Esophagus muscularis mucosa (tissue), 4 donors: ENCODE results near the gene ANGPTL8. TPM values are rescaled to one million over a fixed set of nuclear protein-coding genes. Genes with fewer than 3 reads are reported as not detected.
A peak's percentile ranks its signal among the peaks of the same experiment; 100 is the strongest.

ENCODE experiments used
- DNase-seq: peaks from one replicate; pipeline ENCODE4 v3.0.0-alpha.2; 2017; ENCODE audit errors: extremely low spot score
- H3K27ac ChIP-seq, 4 donors: fragments of 200-600 bp; sonication (generic); replicated peaks in 1 of 4; 1 replicate in 3 of 4; 2 replicates in 1 of 4; pipeline ENCODE4 v1.5.1; 2016 to 2019; ENCODE audit warnings: mild to moderate bottlenecking in 1 of 4
- H3K27me3 ChIP-seq, 4 donors: fragments of 200-600 bp; sonication (generic); one replicate each; pipeline versions ENCODE4 v1.5.1 to v1.6.0; 2016 to 2019
- H3K36me3 ChIP-seq, 4 donors: fragments of 200-600 bp; sonication (generic); one replicate each; pipeline ENCODE4 v1.5.1; 2016 to 2019
- H3K4me1 ChIP-seq, 4 donors: fragments of 200-600 bp; sonication (generic); one replicate each; pipeline ENCODE4 v1.5.1; 2016 to 2019
- H3K4me3 ChIP-seq, 4 donors: fragments of 200-600 bp; sonication (generic); 1 replicate in 2 of 4; 2 replicates in 2 of 4; pipeline ENCODE4 v1.5.1; 2016 to 2019; ENCODE audit warnings: mild to moderate bottlenecking in 4 of 4, moderate library complexity in 1 of 4
- H3K9me3 ChIP-seq, 4 donors: fragments of 200-600 bp; sonication (generic); 1 replicate in 3 of 4; 2 replicates in 1 of 4; pipeline ENCODE4 v1.5.1; 2016 to 2019
- EP300 ChIP-seq: sonication (generic); formaldehyde crosslinking; IDR thresholded peaks from one replicate; pipeline ENCODE4 v1.6.1; 2017; ENCODE audit warnings: antibody characterized with exemption
- POLR2A ChIP-seq: fragments of 450-650 bp; IDR thresholded peaks from one replicate; pipeline ENCODE4 v1.6.1; 2017; ENCODE audit warnings: antibody characterized with exemption, moderate library complexity, mild to moderate bottlenecking, low read depth
- POLR2AphosphoS5 ChIP-seq, 2 donors: sonication (generic); formaldehyde crosslinking; IDR thresholded peaks; one replicate each; pipeline ENCODE4 v1.6.1; 2017; ENCODE audit warnings: antibody characterized with exemption in 2 of 2
- WGBS: methylation state at CpG from one replicate; pipeline ENCODE4 v1.1.5; 2018; 5-methylcytosine and 5-hydroxymethylcytosine counted together
- intact Hi-C: fragments of 100-400 bp; cut with DNase I; formaldehyde crosslinking; loops from one replicate; pipeline ENCODE4 v1.15.1; 2023
- total RNA-seq, 4 donors: library from RNA; depleted of rRNA; stranded (reverse); fragments of >200 nt; gene quantifications; one replicate each; pipeline versions ENCODE4 v1.1.0 to v1.2.1, GENCODE V29; 2016
- TF ChIP-seq, protein P1 (sequence below), 3 experiments: fragments of 200-600 bp in 2 of 3; fragments of 450-650 bp in 1 of 3; sonication (generic) in 2 of 3; IDR thresholded peaks; one replicate each; pipeline ENCODE4 v1.5.1; 2017 to 2019; ENCODE audit warnings: antibody characterized with exemption in 3 of 3, mild to moderate bottlenecking in 2 of 3, moderate library complexity in 1 of 3

ANGPTL8 gene
- total RNA-seq, 4 donors from 2014 or later = 2.0 TPM; not detected in 3

DNA sequence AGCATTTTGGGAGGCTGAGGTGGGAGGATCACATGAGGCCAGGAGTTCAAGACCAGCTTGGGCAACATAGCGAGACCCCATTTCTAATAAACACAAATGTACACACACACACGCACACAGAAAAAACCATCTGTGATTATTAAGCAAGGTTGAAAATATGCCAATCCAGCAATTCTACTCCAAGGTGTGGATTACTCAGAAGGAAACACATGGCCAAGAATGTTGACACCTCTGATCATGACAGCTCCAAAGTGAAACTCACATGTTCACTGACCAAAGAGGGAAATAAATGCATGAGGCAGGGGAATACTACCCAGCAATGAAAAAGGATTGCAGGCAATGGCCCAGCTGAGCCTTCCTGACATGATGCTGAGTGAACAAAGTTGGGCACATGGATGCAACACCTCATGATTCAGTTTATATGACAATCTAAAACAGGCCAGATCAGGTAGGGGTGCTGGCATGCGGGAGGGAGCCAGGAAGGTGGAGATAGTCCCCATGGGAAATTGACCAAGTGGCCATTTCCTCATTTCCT is 18.5 kb downstream of the ANGPTL8 start:
- 82% methylated on average over 3 of the region's 3 CpGs for WGBS
- H3K9me3 ChIP-seq = no peaks in the 10 kb centered on the region

GRCh38 chr19:11260996-11261395 is 21.6 kb downstream of the ANGPTL8 start:
- H3K27ac ChIP-seq = peak overlapping the region; percentile 87 to 90 (median 88)

More for the DNA sequence above, 18.5 kb downstream of the ANGPTL8 start:
- no peak overlapping the region for H3K27ac ChIP-seq
- TF ChIP-seq POLR2AphosphoS5 (IDR thresholded peaks at IDR 0.05) (no peak), EP300 (no peak), POLR2A (no peak)
- TF ChIP-seq, protein P1, sequence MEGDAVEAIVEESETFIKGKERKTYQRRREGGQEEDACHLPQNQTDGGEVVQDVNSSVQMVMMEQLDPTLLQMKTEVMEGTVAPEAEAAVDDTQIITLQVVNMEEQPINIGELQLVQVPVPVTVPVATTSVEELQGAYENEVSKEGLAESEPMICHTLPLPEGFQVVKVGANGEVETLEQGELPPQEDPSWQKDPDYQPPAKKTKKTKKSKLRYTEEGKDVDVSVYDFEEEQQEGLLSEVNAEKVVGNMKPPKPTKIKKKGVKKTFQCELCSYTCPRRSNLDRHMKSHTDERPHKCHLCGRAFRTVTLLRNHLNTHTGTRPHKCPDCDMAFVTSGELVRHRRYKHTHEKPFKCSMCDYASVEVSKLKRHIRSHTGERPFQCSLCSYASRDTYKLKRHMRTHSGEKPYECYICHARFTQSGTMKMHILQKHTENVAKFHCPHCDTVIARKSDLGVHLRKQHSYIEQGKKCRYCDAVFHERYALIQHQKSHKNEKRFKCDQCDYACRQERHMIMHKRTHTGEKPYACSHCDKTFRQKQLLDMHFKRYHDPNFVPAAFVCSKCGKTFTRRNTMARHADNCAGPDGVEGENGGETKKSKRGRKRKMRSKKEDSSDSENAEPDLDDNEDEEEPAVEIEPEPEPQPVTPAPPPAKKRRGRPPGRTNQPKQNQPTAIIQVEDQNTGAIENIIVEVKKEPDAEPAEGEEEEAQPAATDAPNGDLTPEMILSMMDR (IDR thresholded peaks at IDR 0.05) = no peak
- intact Hi-C loops = no loop called here
- no peak overlapping the region for H3K4me3 ChIP-seq
- H3K27me3 ChIP-seq = no peaks in the 10 kb centered on the region
- DNase-seq = no peak
- peaks cover 0 to 3% (median 0%) of the 10 kb centered on the region in 4 donors for H3K36me3 ChIP-seq
- peaks cover 25 to 43% (median 38%) of the 10 kb centered on the region in 4 donors for H3K4me1 ChIP-seq

DNA sequence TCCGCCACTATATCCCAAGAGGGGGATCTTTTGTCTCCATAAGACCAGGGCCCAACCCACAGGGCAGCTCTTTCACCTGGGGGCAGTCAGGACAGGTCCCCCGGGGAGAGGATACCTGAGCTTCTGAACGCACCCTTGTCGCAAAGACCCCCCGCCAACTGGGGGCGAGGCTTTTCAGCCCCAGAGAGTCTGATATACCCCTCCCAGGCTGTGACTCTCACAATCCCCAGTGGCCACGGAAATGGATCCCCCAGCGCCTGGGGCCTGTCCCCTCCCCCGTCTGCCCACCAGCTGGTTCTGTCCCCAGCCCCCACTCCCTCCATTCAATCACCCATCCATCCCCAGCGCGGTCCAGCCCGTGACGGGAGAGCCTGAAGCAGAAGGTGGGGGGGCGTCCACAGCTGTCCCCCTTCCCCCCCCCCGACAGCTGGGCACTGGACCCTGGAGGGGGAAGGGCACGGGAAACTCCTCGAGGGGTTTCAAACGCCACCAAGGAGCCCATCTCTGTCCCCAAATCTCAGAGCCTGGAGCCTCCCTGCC is 22.1 kb downstream of the ANGPTL8 start:
- H3K27me3 ChIP-seq = no peaks in the 10 kb centered on the region
- no peaks in the 10 kb centered on the region for H3K9me3 ChIP-seq
- intact Hi-C loops = no loop called here
- no peak for DNase-seq
- H3K4me1 ChIP-seq = peaks cover 12 to 27% (median 24%) of the 10 kb centered on the region in 4 donors
- TF ChIP-seq POLR2AphosphoS5 (IDR thresholded peaks at IDR 0.05) (no peak), POLR2A (no peak), EP300 (no peak)
- TF ChIP-seq, protein P1 (IDR thresholded peaks at IDR 0.05) = no peak
- 36% methylated on average over 15 of the region's 18 CpGs for WGBS
- H3K36me3 ChIP-seq = no peaks in the 10 kb centered on the region
- H3K27ac ChIP-seq = peak overlapping the region; percentile 87 to 90 (median 88)
- H3K4me3 ChIP-seq = peak overlapping the region; percentile 92 to 99 (median 98)

More at GRCh38 chr19:11260996-11261395, 21.6 kb downstream of the ANGPTL8 start:
- intact Hi-C loops = no loop called here
- peak overlapping the region; percentile 92 to 99 (median 98) for H3K4me3 ChIP-seq
- H3K27me3 ChIP-seq = no peaks in the 10 kb centered on the region
- peaks cover 12 to 31% (median 27%) of the 10 kb centered on the region in 4 donors for H3K4me1 ChIP-seq
- no peak for DNase-seq
- 83% methylated on average over 5 of the region's 5 CpGs for WGBS
- H3K36me3 ChIP-seq = no peaks in the 10 kb centered on the region
- H3K9me3 ChIP-seq = no peaks in the 10 kb centered on the region
- TF ChIP-seq POLR2A = no peak
- TF ChIP-seq EP300 = no peak
- no peak for TF ChIP-seq POLR2AphosphoS5 (IDR thresholded peaks at IDR 0.05)
- TF ChIP-seq, protein P1 (IDR thresholded peaks at IDR 0.05) = no peak

- no peaks in the 10 kb centered on the region for H3K27me3 ChIP-seq
- H3K4me3 ChIP-seq = peak within 1 kb of the TSS; percentile 92 to 99 (median 98)
- no peaks in the 10 kb centered on the region for H3K36me3 ChIP-seq
- DNase-seq = no peak
- H3K27ac ChIP-seq = peak within 1 kb of the TSS; percentile 87 to 90 (median 88)
- H3K4me1 ChIP-seq = peaks cover 12 to 27% (median 24%) of the 10 kb centered on the region in 4 donors
- H3K9me3 ChIP-seq = no peaks in the 10 kb centered on the region
- WGBS = 5% methylated on average over 9 of the region's 91 CpGs
- TF ChIP-seq POLR2AphosphoS5 (IDR thresholded peaks at IDR 0.05) (peak in 1 of 2 donors; percentile 27), POLR2A (no peak), EP300 (no peak)
- TF ChIP-seq, protein P1 (IDR thresholded peaks at IDR 0.05) = peak; percentile 37 to 51 (median 46)
- intact Hi-C loops = no loop called here
Observed at GRCh38 chr19:11261971-11262839, 22.8 kb downstream of the ANGPTL8 start, which contains the start of gene DOCK6. TSS of gene DOCK6 (minus strand) at chr19:11262524. CDS start at chr19:11262440, 84 bp downstream.
